Measurements from ENCODE around the gene DTX4.

The DTX4 gene

GRCh38 chr11:59214141-59214893, 42.4 kb downstream of the DTX4 start:
- Mint-ChIP-seq H3K4me3 (no peak overlapping the region), H3K27me3 (peaks cover 47% of the 10 kb centered on the region), H3K9me3 (no peaks in the 10 kb centered on the region), H3K4me1 (ENCODE audit: low read depth) (peaks cover 37% of the 10 kb centered on the region), H3K36me3 (ENCODE audit: low read depth) (no peaks in the 10 kb centered on the region), H3K27ac (no peak overlapping the region)

- peak overlapping the region; percentile 13 for H3K4me3 Mint-ChIP-seq
- H3K36me3 Mint-ChIP-seq (ENCODE audit: low read depth), result no peaks in the 10 kb centered on the region
- peaks cover 38% of the 10 kb centered on the region for H3K4me1 Mint-ChIP-seq (ENCODE audit: low read depth)
- peak overlapping the region; percentile 49 for H3K27ac Mint-ChIP-seq
- no peaks in the 10 kb centered on the region for H3K9me3 Mint-ChIP-seq
- H3K27me3 Mint-ChIP-seq, result peaks cover 25% of the 10 kb centered on the region
Measured at GRCh38 chr11:59216641-59217564, 45.0 kb downstream of the DTX4 start.

- Mint-ChIP-seq H3K27ac (no peak overlapping the region), H3K9me3 (no peaks in the 10 kb centered on the region), H3K4me1 (ENCODE audit: low read depth) (peaks cover 39% of the 10 kb centered on the region), H3K36me3 (ENCODE audit: low read depth) (no peaks in the 10 kb centered on the region), H3K4me3 (no peak overlapping the region), H3K27me3 (peaks cover 18% of the 10 kb centered on the region)
Measured at GRCh38 chr11:59218319-59218718, 46.4 kb downstream of the DTX4 start.

- Mint-ChIP-seq H3K27me3 (peaks cover 18% of the 10 kb centered on the region), H3K27ac (no peak overlapping the region), H3K4me1 (ENCODE audit: low read depth) (peaks cover 42% of the 10 kb centered on the region), H3K36me3 (ENCODE audit: low read depth) (no peaks in the 10 kb centered on the region), H3K4me3 (no peak overlapping the region), H3K9me3 (no peaks in the 10 kb centered on the region)
Measured at GRCh38 chr11:59218893-59219292, 47.0 kb downstream of the DTX4 start.

- H3K27ac Mint-ChIP-seq, result no peak overlapping the region
Measured at GRCh38 chr11:59219836-59220235, 47.9 kb downstream of the DTX4 start.

GRCh38 chr11:59221441-59221840, 49.5 kb downstream of the DTX4 start:
- peaks cover 11% of the 10 kb centered on the region for H3K27me3 Mint-ChIP-seq
- no peak overlapping the region for H3K4me3 Mint-ChIP-seq
- no peaks in the 10 kb centered on the region for H3K9me3 Mint-ChIP-seq
- H3K27ac Mint-ChIP-seq, result no peak overlapping the region
- no peaks in the 10 kb centered on the region for H3K36me3 Mint-ChIP-seq (ENCODE audit: low read depth)
- peaks cover 46% of the 10 kb centered on the region for H3K4me1 Mint-ChIP-seq (ENCODE audit: low read depth)

More at GRCh38 chr11:59219836-59220235, 47.9 kb downstream of the DTX4 start:
- no peak overlapping the region for H3K4me3 Mint-ChIP-seq
- no peaks in the 10 kb centered on the region for H3K36me3 Mint-ChIP-seq (ENCODE audit: low read depth)
- peaks cover 11% of the 10 kb centered on the region for H3K27me3 Mint-ChIP-seq
- H3K9me3 Mint-ChIP-seq, result no peaks in the 10 kb centered on the region
- peaks cover 46% of the 10 kb centered on the region for H3K4me1 Mint-ChIP-seq (ENCODE audit: low read depth)

GRCh38 chr11:59222464-59223060, 50.6 kb downstream of the DTX4 start:
- H3K4me3 Mint-ChIP-seq, result no peak overlapping the region
- no peaks in the 10 kb centered on the region for H3K36me3 Mint-ChIP-seq (ENCODE audit: low read depth)
- peaks cover 35% of the 10 kb centered on the region for H3K4me1 Mint-ChIP-seq (ENCODE audit: low read depth)
- H3K27ac Mint-ChIP-seq, result no peak overlapping the region
- H3K9me3 Mint-ChIP-seq, result no peaks in the 10 kb centered on the region
- H3K27me3 Mint-ChIP-seq, result peaks cover 4% of the 10 kb centered on the region

- Mint-ChIP-seq H3K27me3 (peaks cover 3% of the 10 kb centered on the region), H3K4me3 (no peak overlapping the region), H3K4me1 (ENCODE audit: low read depth) (peaks cover 31% of the 10 kb centered on the region), H3K27ac (no peak overlapping the region), H3K9me3 (no peaks in the 10 kb centered on the region), H3K36me3 (ENCODE audit: low read depth) (no peaks in the 10 kb centered on the region)
Measured at GRCh38 chr11:59223177-59223576, 51.2 kb downstream of the DTX4 start.

GRCh38 chr11:59223611-59224010, 51.7 kb downstream of the DTX4 start:
- no peak overlapping the region for H3K27ac Mint-ChIP-seq
- no peaks in the 10 kb centered on the region for H3K36me3 Mint-ChIP-seq (ENCODE audit: low read depth)
- H3K4me3 Mint-ChIP-seq, result no peak overlapping the region
- H3K27me3 Mint-ChIP-seq, result no peaks in the 10 kb centered on the region
- H3K9me3 Mint-ChIP-seq, result no peaks in the 10 kb centered on the region
- peaks cover 26% of the 10 kb centered on the region for H3K4me1 Mint-ChIP-seq (ENCODE audit: low read depth)

- peaks cover 21% of the 10 kb centered on the region for H3K4me1 Mint-ChIP-seq (ENCODE audit: low read depth)
- H3K27me3 Mint-ChIP-seq, result no peaks in the 10 kb centered on the region
- H3K9me3 Mint-ChIP-seq, result no peaks in the 10 kb centered on the region
- no peaks in the 10 kb centered on the region for H3K36me3 Mint-ChIP-seq (ENCODE audit: low read depth)
- no peak overlapping the region for H3K4me3 Mint-ChIP-seq
- no peak overlapping the region for H3K27ac Mint-ChIP-seq
Measured at GRCh38 chr11:59224351-59224928, 52.5 kb downstream of the DTX4 start.

GRCh38 chr11:59225017-59225416, 53.1 kb downstream of the DTX4 start:
- Mint-ChIP-seq H3K4me3 (no peak overlapping the region), H3K36me3 (ENCODE audit: low read depth) (no peaks in the 10 kb centered on the region), H3K27me3 (no peaks in the 10 kb centered on the region), H3K27ac (no peak overlapping the region), H3K9me3 (no peaks in the 10 kb centered on the region), H3K4me1 (ENCODE audit: low read depth) (peaks cover 21% of the 10 kb centered on the region)

GRCh38 chr11:59226396-59226795, 54.5 kb downstream of the DTX4 start:
- Mint-ChIP-seq H3K9me3 (peaks cover 5% of the 10 kb centered on the region), H3K4me1 (ENCODE audit: low read depth) (peaks cover 18% of the 10 kb centered on the region), H3K27ac (no peak overlapping the region), H3K4me3 (no peak overlapping the region), H3K36me3 (ENCODE audit: low read depth) (no peaks in the 10 kb centered on the region), H3K27me3 (peaks cover 5% of the 10 kb centered on the region)

GRCh38 chr11:59240322-59240721, 68.4 kb downstream of the DTX4 start:
- Mint-ChIP-seq H3K4me1 (ENCODE audit: low read depth) (no peaks in the 10 kb centered on the region), H3K27me3 (peaks cover 13% of the 10 kb centered on the region), H3K9me3 (peaks cover 18% of the 10 kb centered on the region), H3K4me3 (no peak overlapping the region), H3K27ac (no peak overlapping the region), H3K36me3 (ENCODE audit: low read depth) (no peaks in the 10 kb centered on the region)

GRCh38 chr11:59243633-59244032, 71.7 kb downstream of the DTX4 start:
- H3K4me3 Mint-ChIP-seq, result no peak overlapping the region
- no peaks in the 10 kb centered on the region for H3K36me3 Mint-ChIP-seq (ENCODE audit: low read depth)
- H3K27ac Mint-ChIP-seq, result no peak overlapping the region
- H3K9me3 Mint-ChIP-seq, result peaks cover 12% of the 10 kb centered on the region
- H3K4me1 Mint-ChIP-seq (ENCODE audit: low read depth), result peaks cover 17% of the 10 kb centered on the region
- no peaks in the 10 kb centered on the region for H3K27me3 Mint-ChIP-seq
